Stomach (tissue), 9 donors: ENCODE measurements around the gene ZNF383. TPM values are rescaled to one million over a fixed set of nuclear protein-coding genes. Genes with fewer than 3 reads are reported as not detected.
"Not testable (repeated sequence)": the region's sequence is repeated elsewhere in the genome, so short reads cannot be mapped to it uniquely, and the experiment has no call there.

ENCODE experiments used
- DNase-seq, 2 donors: peaks; one replicate each; pipeline versions ENCODE4 v3.0.0 to v3.0.0-alpha.2; 2013 to 2019
- H3K27ac ChIP-seq, 5 donors: fragments of 200-600 bp in 4 of 5; sonication (generic) in 4 of 5; one replicate each; pipeline ENCODE4 v1.5.1; 2013 to 2019; ENCODE audit warnings: mild to moderate bottlenecking in 1 of 5, moderate library complexity in 1 of 5
- H3K27me3 ChIP-seq, 3 donors: fragments of 200-600 bp; sonication (generic); one replicate each; pipeline ENCODE4 v1.5.1; 2017 to 2019; ENCODE audit warnings: mixed run types in 1 of 3
- H3K36me3 ChIP-seq, 4 donors: fragments of 200-600 bp; sonication (generic); 1 replicate in 3 of 4; 2 replicates in 1 of 4; pipeline ENCODE4 v1.5.1; 2016 to 2019
- H3K4me1 ChIP-seq, 4 donors: fragments of 200-600 bp; sonication (generic); one replicate each; pipeline ENCODE4 v1.5.1; 2016 to 2019
- H3K4me3 ChIP-seq, 4 donors: fragments of 200-600 bp; sonication (generic) in 3 of 4; one replicate each; pipeline ENCODE4 v1.5.1; 2016 to 2019; ENCODE audit warnings: mild to moderate bottlenecking in 1 of 4
- H3K9me3 ChIP-seq, 4 donors: fragments of 200-600 bp; sonication (generic); one replicate each; pipeline ENCODE4 v1.5.1; 2016 to 2019
- EP300 ChIP-seq: sonication (generic); formaldehyde crosslinking; IDR thresholded peaks from one replicate; pipeline ENCODE4 v1.6.1; 2017; ENCODE audit warnings: antibody characterized with exemption
- POLR2A ChIP-seq, 4 donors: fragments of 450-650 bp; IDR thresholded peaks; one replicate each; pipeline ENCODE4 v1.6.1; 2016; ENCODE audit warnings: antibody characterized with exemption in 4 of 4, control low read depth in 2 of 4, mild to moderate bottlenecking in 1 of 4, moderate library complexity in 1 of 4
- POLR2AphosphoS5 ChIP-seq, 3 donors: sonication (generic); formaldehyde crosslinking; IDR thresholded peaks; one replicate each; pipeline ENCODE4 v1.6.1; 2016; ENCODE audit warnings: antibody characterized with exemption in 3 of 3
- WGBS, 5 donors: extraction: QIAGEN DNeasy Blood & Tissue Kit in 3 of 5; methylation state at CpG; one replicate each; pipeline versions ENCODE4 v1.1.5 to v1.1.7; 2013 to 2018; 5-methylcytosine and 5-hydroxymethylcytosine counted together
- intact Hi-C: fragments of 100-400 bp; cut with DNase I; formaldehyde crosslinking; loops from one replicate; pipeline ENCODE4 v1.15.1; 2023; ENCODE audit warnings: low total_unique reads
- polyA plus RNA-seq, 3 donors: library from polyadenylated mRNA; stranded (reverse); fragments of 200-250 nt; gene quantifications; one replicate each; pipeline ENCODE4 v1.2.3, GENCODE V29; 2013
- total RNA-seq, 5 donors: library from RNA; depleted of rRNA; stranded (reverse); fragments of >200 nt; gene quantifications; one replicate each; pipeline versions ENCODE4 v1.1.0 to v1.2.3, GENCODE V29; 2014 to 2016
- TF ChIP-seq, protein P1 (sequence below), 7 experiments: fragments of 450-650 bp in 4 of 7; fragments of 200-600 bp in 3 of 7; sonication (generic) in 3 of 7; IDR thresholded peaks; one replicate each; pipeline ENCODE4 v1.5.1; 2016 to 2019; ENCODE audit warnings: antibody characterized with exemption in 7 of 7, control low read depth in 2 of 7, mild to moderate bottlenecking in 1 of 7
- donor health status: healthy with polysubstance abuse.
- donor health status: Bipolar disorder and iron deficiency.
- donor health status: healthy.

The ZNF383 gene
- total and polyA plus RNA-seq, 8 donors = 2.3 to 53.0 (median 7.8) TPM

GRCh38 chr19:37226248-37226647, 8.2 kb downstream of the ZNF383 start:
- no peak for DNase-seq
- intact Hi-C loops = no loop called here
- Histone ChIP-seq H3K4me3 (no peak overlapping the region), H3K9me3 (peaks cover 9 to 95% (median 57%) of the 10 kb centered on the region in 4 donors), H3K27me3 (no peaks in the 10 kb centered on the region), H3K36me3 (peaks cover 62 to 88% (median 86%) of the 10 kb centered on the region in 4 donors), H3K27ac (no peak overlapping the region), H3K4me1 (no peaks in the 10 kb centered on the region)
- WGBS, 5 donors = 89 to 100% (median 97%) methylated on average over 2 of the region's 2 CpGs
- no peak for TF ChIP-seq POLR2AphosphoS5 (IDR thresholded peaks at IDR 0.05)
- TF ChIP-seq POLR2A (IDR thresholded peaks at IDR 0.05) = no peak
- TF ChIP-seq EP300 = no peak
- TF ChIP-seq, protein P1, sequence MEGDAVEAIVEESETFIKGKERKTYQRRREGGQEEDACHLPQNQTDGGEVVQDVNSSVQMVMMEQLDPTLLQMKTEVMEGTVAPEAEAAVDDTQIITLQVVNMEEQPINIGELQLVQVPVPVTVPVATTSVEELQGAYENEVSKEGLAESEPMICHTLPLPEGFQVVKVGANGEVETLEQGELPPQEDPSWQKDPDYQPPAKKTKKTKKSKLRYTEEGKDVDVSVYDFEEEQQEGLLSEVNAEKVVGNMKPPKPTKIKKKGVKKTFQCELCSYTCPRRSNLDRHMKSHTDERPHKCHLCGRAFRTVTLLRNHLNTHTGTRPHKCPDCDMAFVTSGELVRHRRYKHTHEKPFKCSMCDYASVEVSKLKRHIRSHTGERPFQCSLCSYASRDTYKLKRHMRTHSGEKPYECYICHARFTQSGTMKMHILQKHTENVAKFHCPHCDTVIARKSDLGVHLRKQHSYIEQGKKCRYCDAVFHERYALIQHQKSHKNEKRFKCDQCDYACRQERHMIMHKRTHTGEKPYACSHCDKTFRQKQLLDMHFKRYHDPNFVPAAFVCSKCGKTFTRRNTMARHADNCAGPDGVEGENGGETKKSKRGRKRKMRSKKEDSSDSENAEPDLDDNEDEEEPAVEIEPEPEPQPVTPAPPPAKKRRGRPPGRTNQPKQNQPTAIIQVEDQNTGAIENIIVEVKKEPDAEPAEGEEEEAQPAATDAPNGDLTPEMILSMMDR (IDR thresholded peaks at IDR 0.05) = no peak

DNA sequence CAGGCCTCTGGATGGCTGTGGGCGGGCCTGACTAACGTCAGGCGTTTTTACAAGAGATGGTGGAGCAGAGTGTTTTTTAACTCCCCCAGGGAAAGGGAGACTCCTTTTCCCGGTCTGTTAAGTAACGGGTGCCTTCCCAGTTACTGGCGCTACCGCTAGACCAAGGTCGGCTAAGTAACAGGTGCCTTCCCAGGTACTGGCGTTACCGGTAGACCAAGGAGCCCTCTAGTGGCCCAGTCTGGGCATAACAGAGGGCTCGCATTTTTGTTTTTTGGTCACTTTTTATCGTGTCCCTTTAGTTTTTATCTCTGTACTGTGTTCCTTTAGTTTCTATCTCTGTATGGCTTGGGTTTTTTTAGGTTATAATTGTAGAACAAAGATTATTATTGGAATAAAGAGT, 10.0 kb downstream of the ZNF383 start:
- intact Hi-C loops = no loop called here
- TF ChIP-seq, protein P1 (IDR thresholded peaks at IDR 0.05) = peak in 3 of 7 experiments; percentile 12 to 37 (median 23)
- TF ChIP-seq POLR2A (IDR thresholded peaks at IDR 0.05) (no peak), EP300 (no peak), POLR2AphosphoS5 (IDR thresholded peaks at IDR 0.05) (no peak)
- H3K9me3 ChIP-seq = peaks cover 12 to 95% (median 66%) of the 10 kb centered on the region in 4 donors
- peaks cover 78 to 94% (median 93%) of the 10 kb centered on the region in 4 donors for H3K36me3 ChIP-seq
- H3K4me1 ChIP-seq = no peaks in the 10 kb centered on the region
- 55 to 67% (median 66%) methylated on average over 12 of the region's 12 CpGs for WGBS, 5 donors
- H3K27ac ChIP-seq = no peak overlapping the region
- H3K27me3 ChIP-seq = no peaks in the 10 kb centered on the region
- peak in 1 of 2 donors; percentile 55 for DNase-seq
- H3K4me3 ChIP-seq = no peak overlapping the region

- Histone ChIP-seq H3K27me3 (no peaks in the 10 kb centered on the region), H3K4me1 (no peaks in the 10 kb centered on the region), H3K4me3 (no peak overlapping the region), H3K27ac (no peak overlapping the region), H3K9me3 (peaks cover 80 to 100% (median 98%) of the 10 kb centered on the region in 4 donors), H3K36me3 (peaks cover 54 to 86% (median 80%) of the 10 kb centered on the region in 4 donors)
- 96 to 98% (median 97%) methylated on average over 4 of the region's 4 CpGs for WGBS, 5 donors
- TF ChIP-seq POLR2AphosphoS5 (IDR thresholded peaks at IDR 0.05) = no peak
- TF ChIP-seq POLR2A (IDR thresholded peaks at IDR 0.05) = no peak
- no peak for TF ChIP-seq EP300
- TF ChIP-seq, protein P1 (IDR thresholded peaks at IDR 0.05) = no peak
- intact Hi-C loops = no loop called here
- no peak for DNase-seq
Measured at GRCh38 chr19:37243206-37243632, 25.2 kb downstream of the ZNF383 start.

GRCh38 chr19:37251308-37252229, 33.6 kb downstream of the ZNF383 start:
- 2 to 6% (median 3%) methylated on average over 23 to 39 of the region's 39 CpGs for WGBS, 5 donors
- no peaks in the 10 kb centered on the region for H3K27me3 ChIP-seq
- DNase-seq = peak; percentile 43 to 96
- peaks cover 0 to 14% (median 2%) of the 10 kb centered on the region in 4 donors for H3K4me1 ChIP-seq
- peak overlapping the region; percentile 40 to 58 (median 52) for H3K4me3 ChIP-seq
- TF ChIP-seq, protein P1 (IDR thresholded peaks at IDR 0.05) = no peak
- TF ChIP-seq POLR2A (IDR thresholded peaks at IDR 0.05) (no peak), EP300 (no peak), POLR2AphosphoS5 (IDR thresholded peaks at IDR 0.05) (peak in 1 of 3 donors; percentile 58)
- peaks cover 0 to 2% (median under 1%) of the 10 kb centered on the region in 4 donors for H3K36me3 ChIP-seq
- peak overlapping the region in 3 of 5 donors; percentile 42 to 55 (median 43) for H3K27ac ChIP-seq
- intact Hi-C loops = no loop called here
- H3K9me3 ChIP-seq = peaks cover 34 to 100% (median 86%) of the 10 kb centered on the region in 4 donors

GRCh38 chr19:37263028-37263427, 45.0 kb downstream of the ZNF383 start:
- intact Hi-C loops, H3K4me1 ChIP-seq, H3K27me3 ChIP-seq, H3K4me3 ChIP-seq, H3K27ac ChIP-seq, DNase-seq, H3K36me3 ChIP-seq: not testable (repeated sequence)
- H3K9me3 ChIP-seq = peaks cover 0 to 39% (median 18%) of the 10 kb centered on the region in 4 donors
- 89 to 100% (median 100%) methylated on average over 1 of the region's 1 CpG; no CpG with 5 or more reads in 1 of the 5 donors for whole genome bisulfite sequencing, 5 donors

GRCh38 chr19:37267005-37267404, 49.0 kb downstream of the ZNF383 start:
- H3K27me3 ChIP-seq, H3K36me3 ChIP-seq, H3K27ac ChIP-seq, intact Hi-C loops, H3K4me3 ChIP-seq, H3K4me1 ChIP-seq, DNase-seq: not testable (repeated sequence)
- H3K9me3 ChIP-seq = peaks cover 0 to 13% (median 8%) of the 10 kb centered on the region in 4 donors
- 87 to 100% (median 91%) methylated on average over 6 to 12 of the region's 12 CpGs for WGBS, 5 donors

DNA sequence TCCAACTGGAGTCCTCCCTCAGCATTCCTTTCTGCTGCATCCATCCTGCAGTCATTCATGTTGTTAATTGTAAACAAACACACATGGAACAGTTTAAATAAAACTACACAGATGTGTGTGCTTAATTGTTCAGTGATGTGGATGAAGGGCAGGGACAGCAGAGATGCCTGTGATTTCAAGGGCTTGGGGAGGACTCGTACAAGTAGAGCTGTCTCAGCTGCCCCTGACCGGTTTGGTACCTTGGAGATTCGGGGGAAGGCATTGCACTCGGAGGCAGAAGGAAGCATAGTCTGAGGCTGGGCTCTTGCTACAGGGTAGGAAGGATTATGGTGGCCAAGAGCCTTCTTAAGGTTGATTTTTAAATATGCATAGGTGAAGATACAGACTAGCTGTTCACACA, 49.7 kb downstream of the ZNF383 start:
- H3K27me3 ChIP-seq, DNase-seq, H3K27ac ChIP-seq, H3K4me1 ChIP-seq, H3K4me3 ChIP-seq, H3K36me3 ChIP-seq, intact Hi-C loops: not testable (repeated sequence)
- WGBS, 5 donors = 88 to 92% (median 91%) methylated on average over 4 of the region's 4 CpGs
- peaks cover 0 to 12% (median 7%) of the 10 kb centered on the region in 4 donors for H3K9me3 ChIP-seq
